ENCODE results near the gene DCAF6.

GRCh38 chr1:167935216-167936067 lies 1.0 kb upstream of the DCAF6 start:
- TF ChIP-seq CTCF (IDR thresholded peaks at IDR 0.05; ENCODE audit: insufficient read depth, low read length): no peak
- peak; percentile 32; the same call in 1 of the 2 replicates for TF ChIP-seq POLR2AphosphoS5 (IDR thresholded peaks at IDR 0.05; ENCODE audit: low read depth)
